ENCODE results near the gene ZDHHC17.

The ZDHHC17 gene

GRCh38 chr12:76874491-76875190, 110.7 kb downstream of the ZDHHC17 start:
- Histone ChIP-seq H3K27ac (no peak overlapping the region), H3K4me3 (ENCODE audit: low read depth in 1 of 2, low read length in 1 of 2) (no peak overlapping the region), H3K27me3 (peaks cover 60% of the 10 kb centered on the region), H3K9me3 (no peaks in the 10 kb centered on the region), H3K36me3 (no peaks in the 10 kb centered on the region), H3K4me1 (ENCODE audit: control insufficient read depth in 1 of 2, insufficient read depth in 1 of 2, low read depth in 1 of 2, low read length in 1 of 2) (peaks cover 8 to 18% of the 10 kb centered on the region in 2 experiments)
- TF ChIP-seq CTCF (IDR thresholded peaks at IDR 0.05), result no peak

DNA sequence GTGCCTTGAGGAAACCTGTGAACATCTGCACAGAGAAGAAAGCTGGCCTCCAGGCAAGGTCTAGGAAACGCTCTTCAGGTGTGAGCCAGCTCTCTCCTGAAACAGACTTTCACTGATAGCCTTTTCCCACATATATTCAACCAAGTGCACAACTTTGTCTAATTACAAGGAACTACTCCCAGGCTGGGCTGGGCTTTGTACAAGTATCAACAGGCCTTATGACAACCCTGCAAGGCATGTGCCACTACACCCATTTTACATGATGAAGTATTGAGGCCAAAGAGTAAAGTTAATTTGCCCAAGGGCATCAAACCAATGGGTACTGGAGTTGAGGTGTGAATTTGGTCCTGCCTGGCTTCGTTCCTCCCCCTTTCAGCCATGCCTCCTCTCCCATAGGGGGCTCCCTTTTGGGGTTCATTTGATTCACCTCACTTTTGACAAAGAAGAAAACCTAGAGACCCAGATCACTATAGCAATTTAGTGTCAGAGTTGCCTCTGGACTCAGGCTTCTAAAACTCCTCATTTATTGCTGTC, 112.8 kb downstream of the ZDHHC17 start:
- no peaks in the 10 kb centered on the region for H3K36me3 ChIP-seq
- peaks cover 81% of the 10 kb centered on the region for H3K27me3 ChIP-seq
- H3K9me3 ChIP-seq, result no peaks in the 10 kb centered on the region
- H3K4me1 ChIP-seq (ENCODE audit: control insufficient read depth in 1 of 2, insufficient read depth in 1 of 2, low read depth in 1 of 2, low read length in 1 of 2), result peaks cover 8 to 18% of the 10 kb centered on the region in 2 experiments
- TF ChIP-seq CTCF (IDR thresholded peaks at IDR 0.05), result no peak
- H3K27ac ChIP-seq, result no peak overlapping the region
- no peak overlapping the region for H3K4me3 ChIP-seq (ENCODE audit: low read depth in 1 of 2, low read length in 1 of 2)

GRCh38 chr12:76878099-76878898, 114.4 kb downstream of the ZDHHC17 start:
- no peak for TF ChIP-seq CTCF (IDR thresholded peaks at IDR 0.05)
- H3K27me3 ChIP-seq, result peaks cover 96% of the 10 kb centered on the region
- H3K36me3 ChIP-seq, result no peaks in the 10 kb centered on the region
- peaks cover 8 to 18% of the 10 kb centered on the region in 2 experiments for H3K4me1 ChIP-seq (ENCODE audit: control insufficient read depth in 1 of 2, insufficient read depth in 1 of 2, low read depth in 1 of 2, low read length in 1 of 2)
- H3K27ac ChIP-seq, result no peak overlapping the region
- no peaks in the 10 kb centered on the region for H3K9me3 ChIP-seq
- H3K4me3 ChIP-seq (ENCODE audit: low read depth in 1 of 2, low read length in 1 of 2), result peak overlapping the region; percentile 46 to 61

- H3K4me1 ChIP-seq (ENCODE audit: control insufficient read depth in 1 of 2, insufficient read depth in 1 of 2, low read depth in 1 of 2, low read length in 1 of 2), result peaks cover 8 to 18% of the 10 kb centered on the region in 2 experiments
Observed at GRCh38 chr12:76878899-76879709, 115.2 kb downstream of the ZDHHC17 start, which contains the start of gene CSRP2. Gene CSRP2, minus strand, starts transcription at chr12:76879019. Its CDS starts 12,759 bp downstream, at chr12:76866260.

More at GRCh38 chr12:76878899-76879709, 115.2 kb downstream of the ZDHHC17 start, which contains the start of gene CSRP2:
- Histone ChIP-seq H3K27ac (no peak within 1 kb of the TSS), H3K4me3 (ENCODE audit: low read depth in 1 of 2, low read length in 1 of 2) (peak within 1 kb of the TSS; percentile 46 to 61), H3K27me3 (peaks cover 91% of the 10 kb centered on the region), H3K36me3 (no peaks in the 10 kb centered on the region), H3K9me3 (no peaks in the 10 kb centered on the region)
- no peak for TF ChIP-seq CTCF (IDR thresholded peaks at IDR 0.05)
